Right renal pelvis (tissue), 4 donors: ENCODE results near the gene RO60. TPM values are rescaled to one million over a fixed set of nuclear protein-coding genes. Genes with fewer than 3 reads are reported as not detected.

Experiments
- DNase-seq, 4 donors: peaks; one replicate each; pipeline ENCODE4 v3.0.0-alpha.2; 2013; ENCODE audit warnings: low read depth in 4 of 4, low spot score in 3 of 4, missing footprints in 1 of 4
- polyA plus RNA-seq, 4 donors: library from polyadenylated mRNA; unstranded; fragments of 120-200 nt; gene quantifications; one replicate each; pipeline ENCODE4 v1.2.1, GENCODE V29; 2013; ENCODE audit not compliant: insufficient read length in 4 of 4

The RO60 gene
- polyA plus RNA-seq, 4 donors = 32.9 to 42.1 (median 38.1) TPM

DNA sequence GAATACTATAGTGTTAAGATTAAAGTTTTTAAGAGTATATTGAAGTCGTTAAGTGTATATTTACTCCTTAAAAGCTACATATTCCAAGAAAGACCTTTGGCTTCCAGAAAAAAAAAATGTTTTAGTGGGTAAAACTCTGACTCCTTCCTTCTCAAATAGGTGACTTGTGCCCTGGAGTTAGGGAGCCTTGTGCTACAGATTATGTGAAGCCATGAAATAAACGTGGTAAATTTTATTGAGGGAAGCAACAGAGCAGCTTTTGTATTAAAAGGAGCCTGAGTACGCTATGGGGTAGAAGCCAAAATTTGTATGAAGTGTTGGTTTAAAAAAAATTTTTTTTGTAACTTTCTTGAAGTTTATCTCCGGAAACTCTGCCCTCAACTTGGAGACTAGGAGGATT lies 994 bp downstream of the RO60 start:
- DNase-seq = peak in 2 of 4 donors; percentile 0 to 8

- no peak for DNase-seq
Observed at GRCh38 chr1:193060938-193061337, 1.5 kb downstream of the RO60 start.

DNA sequence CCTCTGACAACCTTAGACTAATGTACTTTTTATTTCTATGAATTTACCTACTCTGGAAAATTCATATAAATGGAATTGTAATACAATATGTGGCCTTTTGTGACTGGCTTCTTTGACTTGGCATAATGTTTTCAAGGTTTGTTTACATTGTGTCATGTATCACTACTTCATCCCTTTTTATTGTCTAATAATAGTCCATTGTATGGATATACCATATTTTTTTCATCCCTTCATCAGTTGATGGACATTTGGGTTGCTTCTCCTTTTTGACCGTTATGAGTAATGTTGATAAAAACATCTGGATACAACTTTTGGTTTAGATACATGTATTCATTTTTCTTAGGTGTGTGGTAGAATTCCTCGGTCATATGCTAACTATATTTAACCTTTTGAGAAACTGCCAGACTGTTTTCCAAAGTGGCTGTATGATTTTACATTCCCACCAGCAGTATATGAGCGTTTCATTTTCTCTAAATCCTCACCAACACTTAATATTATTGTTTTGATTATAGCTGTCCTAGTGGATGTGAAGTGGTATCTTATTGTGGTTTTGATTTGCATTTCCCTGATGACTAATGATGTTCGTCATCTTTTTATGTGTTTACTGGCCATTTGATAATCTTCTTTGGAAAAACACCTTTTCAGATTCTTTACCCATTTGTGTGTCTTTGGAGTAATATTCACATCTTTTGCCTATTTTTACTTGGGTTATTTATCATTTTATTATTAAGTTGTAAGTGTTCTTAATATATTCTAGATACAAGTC lies 3.5 kb downstream of the RO60 start:
- DNase-seq = no peak

DNA sequence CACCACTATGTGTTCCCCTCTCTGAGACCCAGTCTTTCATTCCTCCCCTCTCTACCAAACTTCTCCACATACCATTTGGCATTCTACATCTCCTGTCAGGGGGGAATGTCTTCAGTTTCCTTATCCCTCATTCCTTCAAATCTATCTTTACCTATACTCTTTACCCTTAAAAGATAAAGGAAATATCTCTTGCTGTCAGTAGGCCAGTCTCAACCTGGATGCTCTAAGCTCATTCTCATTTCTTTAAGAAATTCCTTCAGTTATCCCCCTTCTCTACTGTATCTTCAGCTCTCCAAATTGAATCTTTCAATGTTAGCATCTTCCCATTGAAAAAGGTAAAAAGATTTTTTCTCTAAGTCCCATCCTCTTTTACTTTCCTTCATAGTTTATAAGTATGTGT lies 6.5 kb downstream of the RO60 start:
- no peak for DNase-seq

DNA sequence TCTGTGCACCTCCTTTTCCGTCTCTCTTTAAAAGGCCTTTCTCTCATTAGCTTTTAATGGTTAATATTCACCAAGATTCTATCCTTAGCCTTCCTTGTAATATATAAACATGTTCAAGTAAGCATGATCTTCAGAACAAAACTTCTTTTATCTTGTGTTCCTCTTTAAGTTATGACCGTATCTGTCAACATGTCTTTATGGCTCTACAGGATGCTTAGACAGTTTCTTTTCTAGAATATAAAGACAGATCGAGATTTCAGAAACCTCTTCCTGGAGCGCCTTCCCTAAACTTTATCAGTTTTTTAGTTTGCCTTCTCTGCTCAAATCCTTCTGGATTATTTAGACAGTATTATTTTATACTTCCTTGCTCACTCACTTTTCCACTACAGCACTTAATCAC lies 7.2 kb downstream of the RO60 start:
- no peak for DNase-seq

DNA sequence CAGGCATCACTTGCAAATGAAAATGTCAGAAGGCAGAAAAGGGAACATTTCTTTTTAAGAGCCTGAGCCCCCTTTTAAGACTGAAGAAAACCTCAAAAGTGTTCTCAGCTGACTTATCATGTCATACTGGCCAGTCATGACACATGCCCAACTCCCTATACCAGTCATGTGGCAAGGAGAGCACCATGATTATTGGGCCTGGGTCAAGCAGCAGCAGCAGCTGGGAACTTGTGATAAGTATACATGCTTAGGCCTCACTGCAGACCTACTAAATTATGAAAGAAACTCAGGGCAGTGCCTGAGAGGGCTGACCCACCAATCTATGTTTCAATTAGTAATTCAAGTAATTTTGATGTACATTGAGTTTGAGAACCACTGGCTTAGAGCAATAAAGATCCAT lies 8.6 kb downstream of the RO60 start:
- DNase-seq = no peak

DNA sequence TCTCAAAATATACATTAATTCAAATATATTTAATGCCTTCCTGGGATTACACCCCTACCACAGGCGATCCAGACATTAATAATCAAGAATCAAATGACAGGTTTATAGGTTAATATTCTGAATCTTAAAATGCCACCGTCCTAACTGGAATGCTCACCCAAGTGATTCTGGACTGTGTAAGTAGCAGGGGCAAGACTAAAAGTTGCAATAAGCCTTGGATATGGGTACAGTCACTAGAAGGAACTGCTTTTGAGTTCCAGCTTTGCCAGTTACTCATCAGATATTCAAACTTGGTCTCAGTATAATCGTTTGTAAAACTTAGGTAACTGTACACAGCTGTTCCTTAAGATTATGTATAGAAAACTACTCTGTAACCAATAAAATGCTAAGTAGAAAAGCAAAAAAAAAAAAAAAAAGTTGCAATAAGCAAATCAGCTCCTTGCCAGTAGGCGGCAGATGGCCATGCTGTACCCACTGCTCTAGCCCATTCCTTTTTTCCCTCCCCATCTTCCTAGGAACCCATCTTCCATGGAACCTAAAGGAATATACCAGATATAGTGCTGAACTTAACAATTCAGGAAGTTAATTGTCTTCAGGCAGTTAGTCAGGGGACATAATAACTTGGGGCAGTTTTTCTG lies 10.5 kb downstream of the RO60 start:
- no peak for DNase-seq

GRCh38 chr1:193070386-193070753 lies 11.0 kb downstream of the RO60 start:
- DNase-seq = no peak

- DNase-seq = no peak
Observed at GRCh38 chr1:193070942-193071341, 11.5 kb downstream of the RO60 start.

DNA sequence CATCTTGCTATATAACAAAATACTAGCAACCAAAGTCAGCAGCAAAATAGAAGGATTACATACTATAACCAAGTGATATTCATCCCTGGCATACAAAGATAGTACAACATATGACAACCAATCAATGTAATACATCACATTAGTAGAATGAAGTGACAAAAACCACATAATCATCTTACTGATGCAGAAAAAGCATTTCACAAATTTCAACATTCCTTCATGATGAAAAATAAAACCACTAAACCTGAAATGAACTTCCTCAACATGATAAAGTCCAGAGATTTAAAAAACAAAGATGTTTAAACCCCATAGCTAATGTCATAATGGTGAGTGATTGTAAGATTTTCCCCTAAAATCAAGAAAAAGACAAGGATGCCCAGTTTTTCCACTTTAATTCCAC lies 18.6 kb downstream of the RO60 start:
- no peak for DNase-seq

DNA sequence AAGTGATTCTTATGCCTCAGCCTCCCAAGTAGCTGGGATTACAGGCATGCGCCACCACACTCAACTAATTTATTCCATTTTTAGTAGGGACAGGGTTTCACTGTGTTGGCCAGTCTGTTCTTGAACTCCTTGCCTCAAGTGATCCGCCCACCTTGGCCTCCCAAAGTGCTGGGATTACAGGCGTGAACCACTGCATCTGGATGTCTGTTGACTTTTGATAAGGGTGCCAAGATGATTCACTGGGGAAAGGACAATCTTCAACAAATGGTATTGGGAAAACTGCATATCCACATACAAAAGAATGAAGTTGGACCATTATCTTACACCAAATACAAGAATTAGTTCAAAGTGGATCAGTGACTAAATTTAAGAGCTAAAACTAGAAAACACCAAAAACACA lies 19.8 kb downstream of the RO60 start:
- no peak for DNase-seq

DNA sequence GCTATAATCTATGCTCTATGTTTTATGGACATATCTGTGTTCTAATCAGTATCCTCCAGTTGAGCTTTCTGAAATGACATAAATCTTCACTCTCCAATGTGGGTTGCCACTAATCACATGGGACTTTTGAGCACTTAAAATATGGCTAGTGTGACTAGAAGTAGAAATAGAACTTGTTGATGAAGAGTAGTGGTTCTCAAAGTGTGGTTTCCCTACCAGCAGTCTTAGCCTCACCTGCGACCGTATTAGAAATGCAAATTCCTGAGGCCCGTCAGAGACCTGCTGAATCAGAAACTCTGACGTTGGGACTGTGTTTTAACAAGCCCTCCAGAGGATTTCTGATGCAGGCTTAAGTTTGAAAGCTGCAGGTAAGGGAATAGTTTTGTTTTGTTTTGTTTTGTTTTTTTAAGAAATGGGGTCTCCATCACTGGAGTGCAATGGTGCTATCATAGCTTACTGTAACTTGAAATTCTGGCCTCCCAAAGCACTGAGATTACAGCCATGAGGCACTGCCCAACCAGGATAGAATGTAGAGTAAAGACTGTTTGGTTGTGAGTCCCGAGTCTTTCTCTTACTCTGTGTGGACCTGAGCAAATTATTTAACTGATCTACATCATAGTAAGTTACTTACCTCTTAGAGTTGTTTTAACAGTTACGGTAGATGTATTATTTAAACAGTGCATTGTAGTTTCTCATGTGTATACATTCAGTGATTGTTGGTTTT lies 24.1 kb downstream of the RO60 start:
- DNase-seq = no peak

DNA sequence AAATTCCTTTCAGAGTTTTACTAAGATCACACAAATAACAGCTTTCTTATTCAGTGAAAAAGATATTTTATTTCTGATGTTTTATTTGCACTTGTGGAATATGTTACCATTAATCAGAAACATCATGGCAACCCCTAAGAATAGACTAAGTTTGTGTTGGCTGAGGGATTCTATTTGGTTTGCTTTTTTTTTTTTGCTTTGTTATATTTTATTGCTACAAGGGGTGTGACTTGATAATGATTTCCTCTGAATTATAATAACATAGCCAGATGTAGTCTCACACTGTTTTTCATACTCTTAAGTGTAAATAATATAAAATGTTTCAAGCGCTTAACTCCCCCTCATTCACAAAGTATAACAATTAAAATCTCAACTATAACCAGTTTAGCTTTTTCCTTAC lies 25.9 kb downstream of the RO60 start:
- no peak for DNase-seq

DNA sequence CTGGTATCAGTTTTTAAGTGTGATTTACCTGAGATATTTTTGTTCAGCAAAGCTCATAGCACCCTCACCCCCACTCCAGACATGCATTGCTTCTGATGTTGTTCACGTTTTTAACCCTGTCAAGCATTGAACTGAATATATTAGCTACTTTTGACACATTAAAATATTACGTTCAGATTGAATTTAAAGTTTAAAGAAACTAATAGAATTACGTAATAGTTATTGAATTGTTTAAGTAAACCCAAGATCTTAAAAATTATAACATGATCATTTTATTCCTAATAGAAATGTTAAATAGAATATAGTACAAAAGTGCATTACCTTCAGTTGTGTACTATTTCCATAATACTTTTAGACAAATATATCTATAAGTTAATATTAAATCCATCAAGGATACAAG lies 26.9 kb downstream of the RO60 start:
- DNase-seq = no peak

DNA sequence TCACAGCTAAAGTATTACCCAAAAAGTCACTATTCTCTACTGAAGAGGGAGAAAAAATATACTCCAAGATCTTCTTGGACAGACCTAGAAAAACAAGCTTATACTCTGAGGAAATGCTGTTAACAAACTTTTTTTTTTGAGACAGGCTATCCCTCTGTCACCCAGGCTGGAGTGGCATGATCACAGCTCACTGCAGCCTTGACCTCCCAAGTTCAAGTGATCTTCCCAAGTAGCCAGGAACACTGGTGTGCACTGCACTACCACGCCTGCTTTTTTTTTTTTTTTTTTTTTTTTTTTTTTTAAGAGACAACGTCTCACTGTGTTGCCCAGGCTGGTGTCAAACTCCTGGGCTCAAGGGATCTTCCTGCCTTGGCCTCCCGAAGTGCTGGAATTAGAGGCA lies 28.5 kb downstream of the RO60 start:
- DNase-seq = no peak

DNA sequence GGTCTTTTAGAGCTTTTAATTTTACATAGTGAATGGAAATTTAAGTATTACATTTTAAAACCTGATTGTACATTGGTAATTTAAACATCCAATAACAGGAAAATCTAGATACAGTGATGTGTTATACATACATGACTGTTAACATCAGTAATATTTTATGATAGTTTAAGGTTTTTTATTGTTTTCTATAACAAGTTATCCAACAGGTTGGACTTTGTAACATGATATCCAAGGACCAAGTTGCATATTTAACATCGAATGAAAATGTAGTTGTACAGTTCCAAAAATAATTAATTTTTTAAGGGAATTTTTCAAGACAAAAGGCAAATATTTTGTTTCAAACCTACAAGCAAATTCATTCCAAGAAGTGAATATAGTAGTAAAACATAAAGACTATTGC lies 31.5 kb downstream of the RO60 start:
- DNase-seq = no peak

DNA sequence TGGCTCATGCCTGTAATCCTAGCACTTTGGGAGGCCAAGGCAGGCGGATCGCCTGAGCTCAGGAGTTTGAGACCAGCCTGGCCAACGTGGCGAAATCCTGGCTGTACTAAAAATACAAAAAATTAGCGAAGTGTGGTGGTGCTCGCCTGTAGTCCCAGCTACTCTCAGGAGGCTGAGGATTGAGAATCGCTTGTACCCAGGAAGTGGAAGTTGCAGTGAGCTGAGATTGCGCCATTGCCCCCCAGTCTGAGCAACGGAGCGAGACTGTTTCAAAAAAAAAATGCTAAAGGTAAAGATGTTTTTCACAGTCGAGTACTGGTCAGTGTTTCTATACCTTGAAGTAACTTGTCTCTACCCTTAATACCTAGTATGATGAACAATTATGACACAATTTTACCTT lies 34.7 kb downstream of the RO60 start:
- DNase-seq = no peak

DNA sequence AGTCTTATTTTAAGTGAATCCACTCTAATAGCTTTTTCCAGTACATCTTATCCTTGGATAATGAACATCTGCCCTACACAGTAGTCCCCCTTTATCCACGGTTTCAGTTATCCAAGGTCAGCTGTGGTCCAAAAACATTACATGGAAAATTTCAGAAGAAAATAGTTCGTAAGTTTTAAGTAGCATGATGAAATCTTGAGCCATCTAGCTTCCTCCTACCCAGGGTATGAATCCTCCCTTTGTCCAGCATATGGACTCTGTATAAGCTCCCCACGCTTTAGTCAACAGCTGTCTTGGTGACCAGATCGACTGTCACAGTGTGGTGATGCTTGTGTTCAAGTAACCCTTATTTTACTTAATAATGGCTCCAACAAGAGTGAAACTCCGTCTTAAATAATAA lies 43.2 kb downstream of the RO60 start:
- DNase-seq = no peak

DNA sequence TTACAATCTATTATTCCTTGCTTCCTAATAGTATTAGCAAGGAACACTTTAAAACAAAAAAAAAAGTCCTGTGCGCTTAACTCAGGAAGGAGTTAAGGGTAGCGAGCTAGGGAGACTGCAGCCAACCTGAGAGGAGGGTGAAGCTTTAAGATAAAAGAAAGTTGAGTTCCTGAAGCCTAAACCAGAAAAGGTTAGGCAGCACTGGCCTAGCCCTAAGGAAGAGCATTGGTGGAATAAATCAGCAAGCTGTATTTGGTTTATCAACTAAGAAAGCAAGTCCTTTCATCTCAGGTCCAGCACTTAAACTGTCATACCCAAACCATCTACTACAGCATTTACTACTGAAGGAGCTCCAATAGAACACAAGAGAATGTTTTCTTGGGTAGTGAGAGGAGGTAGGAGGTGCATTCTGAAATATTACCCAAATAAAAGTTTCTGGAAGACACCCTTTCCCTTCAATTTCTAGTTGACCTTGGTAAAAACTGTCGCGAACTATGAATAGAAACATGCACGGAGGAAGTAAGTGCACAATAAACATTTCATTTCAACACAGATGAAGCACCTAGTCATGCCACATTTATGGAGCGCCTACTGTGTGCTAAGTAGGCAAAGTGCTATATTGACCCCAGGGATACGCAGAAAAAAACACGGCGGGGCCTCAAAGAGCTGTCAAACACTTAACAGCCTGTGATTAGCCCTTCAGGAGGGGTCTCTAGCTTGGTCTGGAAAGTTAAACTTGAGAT lies 44.5 kb downstream of the RO60 start:
- DNase-seq = no peak

DNA sequence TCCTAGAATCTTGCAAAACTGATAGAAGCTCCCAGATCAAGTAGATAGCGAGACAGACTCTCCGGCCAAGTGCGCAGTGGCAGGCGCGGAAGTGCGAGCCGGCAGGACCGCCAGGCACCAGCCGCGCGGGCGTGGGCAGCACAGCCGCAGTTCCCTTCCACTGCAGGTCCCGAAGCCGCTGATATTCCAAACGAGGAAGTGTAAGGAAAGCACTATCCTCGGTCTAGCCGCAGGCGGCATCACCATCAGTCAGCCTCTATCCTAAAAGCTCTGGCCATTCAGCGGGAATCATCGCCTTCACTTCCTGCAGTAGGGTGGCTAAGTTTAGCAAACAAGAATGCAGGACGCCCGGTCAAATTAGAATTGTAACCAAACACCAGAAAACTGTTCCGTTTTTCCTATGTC lies 45.1 kb downstream of the RO60 start:
- DNase-seq = peak in 1 of 4 donors; percentile 14
